22Rv1 (cell line): ENCODE data around the gene FAM170B.

Experiments used
- H3K27ac ChIP-seq: fragments of 450-650 bp; 2 replicates; pipeline ENCODE4 v1.5.1; 2017
- CTCF ChIP-seq: fragments of 450-650 bp; IDR thresholded peaks from 2 replicates; pipeline ENCODE4 v1.5.1; 2017; ENCODE audit warnings: mild to moderate bottlenecking
- ZFX ChIP-seq: fragments of 450-650 bp; IDR thresholded peaks from 2 replicates; pipeline ENCODE4 v1.6.1; 2017; ENCODE audit warnings: antibody characterized with exemption, borderline replicate concordance

The FAM170B gene

DNA sequence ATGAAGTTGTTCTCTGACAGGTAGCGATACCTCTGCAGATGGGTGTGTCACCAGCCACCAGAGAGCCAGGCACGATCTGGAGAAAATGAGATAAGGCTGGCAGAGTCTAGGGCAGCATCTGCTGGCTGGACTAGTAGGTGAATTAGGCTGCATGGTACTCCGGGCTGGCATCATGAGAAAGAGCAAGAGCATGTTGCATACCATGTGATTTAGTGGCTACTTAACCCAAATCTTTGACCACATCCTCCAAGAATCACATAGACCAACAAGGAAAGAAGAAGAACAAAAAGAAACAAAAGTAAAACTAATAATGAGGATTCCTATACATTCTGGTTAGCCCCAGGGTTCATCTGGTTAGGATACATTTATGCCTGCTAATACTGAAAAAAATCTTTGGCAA, 23.4 kb upstream of the FAM170B start:
- TF ChIP-seq CTCF (no peak), ZFX (no peak)
- H3K27ac ChIP-seq, result no peak overlapping the region

DNA sequence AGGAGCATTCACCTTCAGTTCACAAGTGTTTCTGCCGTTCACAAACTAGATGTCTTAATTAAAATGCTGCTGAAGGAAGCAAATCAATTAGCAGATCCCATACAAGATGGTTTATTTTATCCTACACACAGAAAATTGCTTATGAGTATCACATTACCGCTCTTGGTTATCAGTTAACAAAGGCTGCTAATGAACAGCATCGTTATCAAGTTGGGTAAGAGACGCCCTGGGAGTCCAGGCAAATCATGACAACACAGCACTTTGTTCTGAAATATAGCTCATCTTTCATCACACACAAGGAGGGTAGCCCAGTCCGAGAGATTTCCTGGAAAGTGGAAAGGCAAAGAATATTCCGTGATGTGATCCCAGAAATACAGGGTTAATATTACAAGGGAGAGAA, 20.8 kb upstream of the FAM170B start:
- TF ChIP-seq CTCF, result no peak
- TF ChIP-seq ZFX, result no peak
- H3K27ac ChIP-seq, result no peak overlapping the region

- no peak overlapping the region for H3K27ac ChIP-seq
- TF ChIP-seq CTCF, result no peak
- TF ChIP-seq ZFX, result no peak
These were observed 20.1 kb upstream of the FAM170B start for GRCh38 chr10:49153971-49154370.

GRCh38 chr10:49153115-49153514, 19.3 kb upstream of the FAM170B start:
- TF ChIP-seq ZFX, result no peak
- no peak for TF ChIP-seq CTCF
- no peak overlapping the region for H3K27ac ChIP-seq

DNA sequence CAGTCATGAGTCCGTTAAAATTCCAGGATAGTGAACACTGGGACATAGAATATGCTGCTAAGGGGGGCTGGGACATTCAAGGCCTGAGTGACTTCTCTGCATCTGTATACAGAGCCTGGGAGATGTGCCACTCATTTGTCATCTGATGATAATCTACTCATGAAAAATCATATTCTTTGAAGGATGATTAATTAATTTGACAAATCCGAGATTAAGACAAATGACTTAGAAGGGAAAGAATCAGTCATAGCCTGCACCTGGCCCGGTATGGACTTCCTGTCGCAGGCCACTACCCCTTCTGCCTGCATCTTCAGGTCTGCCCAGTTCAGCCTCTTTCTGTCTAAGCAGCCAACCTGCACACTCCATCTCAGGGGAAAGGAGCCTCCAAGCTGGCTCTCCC, 18.8 kb upstream of the FAM170B start:
- no peak for TF ChIP-seq CTCF
- TF ChIP-seq ZFX, result no peak
- H3K27ac ChIP-seq, result no peak overlapping the region

DNA sequence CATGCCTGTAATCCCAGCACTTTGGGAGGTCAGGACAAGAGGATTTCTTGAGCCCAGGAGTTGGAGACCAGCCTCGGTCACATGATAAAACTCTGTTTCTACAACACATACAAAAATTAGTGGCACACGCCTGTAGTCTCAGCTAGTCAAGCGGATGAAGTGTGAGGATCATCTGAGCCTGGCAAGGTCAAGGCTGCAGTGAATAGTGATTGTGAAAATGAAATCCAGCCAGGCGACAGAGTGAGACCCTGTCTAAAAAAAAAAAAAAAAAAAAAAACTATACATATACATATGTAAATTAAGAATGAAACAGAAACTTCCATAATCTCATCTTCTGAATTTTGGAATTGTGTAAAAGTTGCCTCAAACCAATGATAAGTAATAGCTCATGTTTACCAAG, 18.2 kb upstream of the FAM170B start:
- no peak for TF ChIP-seq CTCF
- TF ChIP-seq ZFX, result no peak
- H3K27ac ChIP-seq, result no peak overlapping the region

DNA sequence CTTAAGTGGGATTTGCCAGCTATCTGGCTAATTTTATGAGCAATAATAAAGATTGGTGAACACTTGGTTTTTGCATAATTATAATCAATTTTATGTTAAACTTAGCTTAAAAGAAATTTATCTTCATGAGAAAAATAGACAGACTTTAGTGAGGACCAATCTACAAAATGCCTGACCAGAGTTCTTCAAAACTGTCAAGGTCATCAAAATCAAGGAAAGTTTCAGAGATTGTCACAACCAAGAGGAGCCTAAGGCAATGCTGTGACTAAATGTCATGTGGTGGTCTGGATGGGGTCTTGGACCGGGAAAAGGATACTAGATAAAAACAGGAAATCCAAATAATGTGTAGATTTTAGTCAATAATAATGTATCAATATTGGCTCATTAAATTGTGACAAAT, 17.7 kb upstream of the FAM170B start:
- H3K27ac ChIP-seq, result no peak overlapping the region
- TF ChIP-seq CTCF, result no peak
- no peak for TF ChIP-seq ZFX
